Right lobe of liver (tissue), 4 donors: ENCODE results near the gene ABHD16B.

Experiments used
- CTCF ChIP-seq, 4 donors: fragments of 200-600 bp in 3 of 4; fragments of 450-650 bp in 1 of 4; IDR thresholded peaks; one replicate each; pipeline versions ENCODE4 v1.5.1 to v1.8.0; 2016 to 2022; ENCODE audit warnings: antibody characterized with exemption in 4 of 4, mild to moderate bottlenecking in 2 of 4
- POLR2A ChIP-seq: fragments of 450-650 bp; IDR thresholded peaks from one replicate; pipeline ENCODE4 v1.6.1; 2017; ENCODE audit warnings: antibody characterized with exemption, mild to moderate bottlenecking
- donor health status: DM: no; HTN: no; CAD: no.
- donor health status: DM: no; HTN: no; CAD: no.
- donor health status: DM: no; HTN: yes; CAD: no.

- TF ChIP-seq CTCF (IDR thresholded peaks at IDR 0.05) (no peak), POLR2A (no peak)
Measured at GRCh38 chr20:63886921-63887320, 25.6 kb downstream of the ABHD16B start.
